HepG2 (cell line): Measurements from ENCODE around the gene COPS7A. TPM values are rescaled to one million over a fixed set of nuclear protein-coding genes. Genes with fewer than 3 reads are reported as not detected.

Source experiments
- AGO1 ChIP-seq: fragments of 200-400 bp; formaldehyde crosslinking; IDR thresholded peaks from 2 replicates; pipeline ENCODE4 v1.6.1; 2017; ENCODE audit warnings: mild to moderate bottlenecking, low read depth, low read length, moderate library complexity; ENCODE audit not compliant: poor library complexity, severe bottlenecking
- ATF4 ChIP-seq, 2 experiments: fragments of 450-650 bp in 1 of 2; sonication (generic) in 1 of 2; formaldehyde crosslinking; IDR thresholded peaks; 2 replicates each; pipeline versions ENCODE4 v1.5.0 to v1.8.0; 2020 to 2022; ENCODE audit warnings: mild to moderate bottlenecking in 1 of 2, missing genetic modification reagents in 1 of 2
- BHLHE40 ChIP-seq: IDR thresholded peaks from 2 replicates; pipeline ENCODE4 v1.6.1; 2011; ENCODE audit warnings: low read length, improper control_type of control experiment
- CBX2 ChIP-seq, 2 experiments: fragments of 200-600 bp in 1 of 2; sonication (generic); formaldehyde crosslinking in 1 of 2; IDR thresholded peaks; 2 replicates each; pipeline versions ENCODE4 v1.7.0 to v1.8.1; 2018 to 2022; ENCODE audit warnings: low read depth in 2 of 2, low read length in 1 of 2, mild to moderate bottlenecking in 1 of 2, missing genetic modification reagents in 1 of 2
- HDAC2 ChIP-seq: sonication (generic); formaldehyde crosslinking; IDR thresholded peaks from 2 replicates; pipeline ENCODE4 v1.4.0; 2020; ENCODE audit warnings: missing genetic modification reagents
- HNF4A ChIP-seq: sonication (generic); formaldehyde crosslinking; IDR thresholded peaks from 2 replicates; pipeline ENCODE4 v1.4.0; 2020; ENCODE audit warnings: missing genetic modification reagents
- KLF6 ChIP-seq: IDR thresholded peaks from 2 replicates; pipeline ENCODE4 v1.8.0; 2016; ENCODE audit warnings: missing biosample characterization, missing genetic modification reagents
- MIER2 ChIP-seq: IDR thresholded peaks from 2 replicates; pipeline ENCODE4 v1.6.1; 2016; ENCODE audit warnings: missing biosample characterization, missing genetic modification reagents
- NR2F1 ChIP-seq, 2 experiments: fragments of 450-650 bp in 1 of 2; formaldehyde crosslinking in 1 of 2; IDR thresholded peaks; 2 replicates each; pipeline versions ENCODE4 v1.5.0 to v1.6.1; 2016 to 2020; ENCODE audit warnings: mild to moderate bottlenecking in 1 of 2, missing compliant biosample characterization in 1 of 2, missing genetic modification reagents in 1 of 2, moderate library complexity in 1 of 2
- PHF5A ChIP-seq: IDR thresholded peaks from one replicate; pipeline ENCODE4 v1.6.1; 2018; ENCODE audit warnings: low read depth, missing genetic modification reagents; ENCODE audit not compliant: unreplicated experiment
- PITX1 ChIP-seq: sonication (generic); formaldehyde crosslinking; IDR thresholded peaks from 2 replicates; pipeline ENCODE4 v1.5.1; 2020; ENCODE audit warnings: mild to moderate bottlenecking, missing genetic modification reagents
- POGZ ChIP-seq: sonication (generic); formaldehyde crosslinking; IDR thresholded peaks from 2 replicates; pipeline ENCODE4 v1.4.0; 2020; ENCODE audit warnings: mild to moderate bottlenecking, missing genetic modification reagents
- SMARCE1 ChIP-seq: fragments of 450-650 bp; IDR thresholded peaks from 2 replicates; pipeline ENCODE4 v1.6.1; 2017; ENCODE audit warnings: borderline replicate concordance
- SP4 ChIP-seq: sonication (generic); formaldehyde crosslinking; IDR thresholded peaks from 2 replicates; pipeline ENCODE4 v1.8.1; 2023; ENCODE audit warnings: mild to moderate bottlenecking, missing genetic modification reagents
- TBL1XR1 ChIP-seq: fragments of 150-350 bp; IDR thresholded peaks from 2 replicates; pipeline ENCODE4 v1.6.1; 2014; ENCODE audit warnings: borderline replicate concordance, low read length; ENCODE audit not compliant: partially characterized antibody
- ZBTB1 ChIP-seq: sonication (generic); formaldehyde crosslinking; IDR thresholded peaks from 2 replicates; pipeline ENCODE4 v1.4.0; 2020; ENCODE audit warnings: missing genetic modification reagents, borderline replicate concordance
- ZBTB34 ChIP-seq: sonication (generic); formaldehyde crosslinking; IDR thresholded peaks from 2 replicates; pipeline ENCODE4 v1.8.0; 2022; ENCODE audit warnings: mild to moderate bottlenecking, missing genetic modification reagents
- ZBTB7B ChIP-seq: sonication (generic); formaldehyde crosslinking; IDR thresholded peaks from 2 replicates; pipeline ENCODE4 v1.4.0; 2020; ENCODE audit warnings: missing genetic modification reagents
- ZFAT ChIP-seq: sonication (generic); formaldehyde crosslinking; conservative IDR thresholded peaks from 2 replicates; pipeline ENCODE4 v1.8.1; 2023; ENCODE audit warnings: missing genetic modification reagents, inconsistent platforms
- ZFP37 ChIP-seq: sonication (generic); formaldehyde crosslinking; IDR thresholded peaks from 2 replicates; pipeline ENCODE4 v1.4.0; 2020; ENCODE audit warnings: missing genetic modification reagents, borderline replicate concordance
- ZNF121 ChIP-seq: sonication (generic); formaldehyde crosslinking; IDR thresholded peaks from 2 replicates; pipeline ENCODE4 v1.5.0; 2020; ENCODE audit warnings: mild to moderate bottlenecking, missing genetic modification reagents
- ZNF224 ChIP-seq: sonication (generic); formaldehyde crosslinking; IDR thresholded peaks from 2 replicates; pipeline ENCODE4 v1.5.0; 2020; ENCODE audit warnings: mild to moderate bottlenecking, missing genetic modification reagents
- ZNF33A ChIP-seq: sonication (generic); formaldehyde crosslinking; IDR thresholded peaks from 2 replicates; pipeline ENCODE4 v1.5.1; 2020; ENCODE audit warnings: missing genetic modification reagents, mild to moderate bottlenecking, moderate library complexity, borderline replicate concordance
- ZNF44 ChIP-seq: sonication (generic); formaldehyde crosslinking; IDR thresholded peaks from 2 replicates; pipeline ENCODE4 v1.5.1; 2020; ENCODE audit warnings: mild to moderate bottlenecking, missing genetic modification reagents
- ZNF558 ChIP-seq: sonication (generic); formaldehyde crosslinking; IDR thresholded peaks from 2 replicates; pipeline ENCODE4 v1.9.0; 2022; ENCODE audit warnings: mild to moderate bottlenecking, missing genetic modification reagents, borderline replicate concordance
- ZNF562 ChIP-seq: sonication (generic); formaldehyde crosslinking; IDR thresholded peaks from 2 replicates; pipeline ENCODE4 v1.8.0; 2022; ENCODE audit warnings: missing genetic modification reagents, borderline replicate concordance
- ZNF564 ChIP-seq: sonication (generic); formaldehyde crosslinking; IDR thresholded peaks from 2 replicates; pipeline ENCODE4 v1.8.1; 2023; ENCODE audit warnings: mild to moderate bottlenecking, missing genetic modification reagents
- ZNF670 ChIP-seq: sonication (generic); formaldehyde crosslinking; IDR thresholded peaks from 2 replicates; pipeline ENCODE4 v1.8.0; 2022; ENCODE audit warnings: mild to moderate bottlenecking, missing genetic modification reagents, borderline replicate concordance
- ZNF839 ChIP-seq: sonication (generic); formaldehyde crosslinking; IDR thresholded peaks from 2 replicates; pipeline ENCODE4 v1.4.0; 2020; ENCODE audit warnings: missing genetic modification reagents, mild to moderate bottlenecking, borderline replicate concordance
- polyA plus RNA-seq, 8 experiments: library from polyadenylated mRNA; depleted of rRNA in 3 of 8; stranded (reverse) in 7 of 8; unstranded in 1 of 8; fragments of >200 nt; fragmentation: Illumina TruSeq in 4 of 8; extraction: Trizol in 4 of 8; gene quantifications; 2 replicates each; pipeline versions ENCODE4 v1.2.1 to v1.2.3, GENCODE V29; 2011 to 2016; ENCODE audit warnings: low read depth in 4 of 8, missing spikeins in 1 of 8, mixed read lengths in 1 of 8; ENCODE audit not compliant: insufficient read depth in 1 of 8
- total RNA-seq, 5 experiments: library from RNA; depleted of rRNA; stranded (reverse); fragments of >200 nt; fragmentation: Illumina TruSeq; extraction: Trizol; gene quantifications; 2 replicates each; pipeline ENCODE4 v1.2.3, GENCODE V29; 2016; ENCODE audit warnings: low read depth in 1 of 5
- TF ChIP-seq, protein P1 (sequence below): IDR thresholded peaks from 2 replicates; pipeline ENCODE4 v1.6.1; 2016; ENCODE audit warnings: mild to moderate bottlenecking, missing biosample characterization, missing genetic modification reagents

The COPS7A gene
- total and polyA plus RNA-seq, 2 of the 13 experiments (the other 11 are each of a cell fraction or from before 2014, with no cell fraction given) = 40.0 to 73.6 TPM

GRCh38 chr12:6753772-6754356 is 30.0 kb downstream of the COPS7A start (continued):
- no peak for TF ChIP-seq MIER2 (CRISPR knock-in tag)
- TF ChIP-seq ZNF558 (CRISPR knock-in tag) = no peak
- 0 out of 2 replicates have a peak, but pooled peaks have one; percentile 26 for TF ChIP-seq ZNF33A (CRISPR knock-in tag)
- no peak for TF ChIP-seq PHF5A (CRISPR knock-in tag)
- TF ChIP-seq ZBTB1 (CRISPR knock-in tag) = no peak
- TF ChIP-seq AGO1 = no peak
- no peak for TF ChIP-seq SP4 (CRISPR knock-in tag)
- 0 out of 2 replicates have a peak, but pooled peaks have one; percentile 9 for TF ChIP-seq PITX1 (CRISPR knock-in tag)
- no peak for TF ChIP-seq SMARCE1
- no peak for TF ChIP-seq ATF4 (CRISPR knock-in tag; IDR thresholded peaks at IDR 0.05)
- 0 out of 2 replicates have a peak, but pooled peaks have one; percentile 27 for TF ChIP-seq ZNF224
- peak; percentile 7 to 62; a peak in 2 of 4 replicates for TF ChIP-seq NR2F1 (CRISPR knock-in tag; IDR thresholded peaks at IDR 0.05)
- peak; percentile 56; the same call in 1 of the 2 replicates for TF ChIP-seq ZNF121 (CRISPR knock-in tag)
- no peak for TF ChIP-seq ZBTB7B
- TF ChIP-seq ZNF44 (CRISPR knock-in tag) = no peak
- TF ChIP-seq KLF6 (CRISPR knock-in tag) = no peak
- TF ChIP-seq, protein P1, sequence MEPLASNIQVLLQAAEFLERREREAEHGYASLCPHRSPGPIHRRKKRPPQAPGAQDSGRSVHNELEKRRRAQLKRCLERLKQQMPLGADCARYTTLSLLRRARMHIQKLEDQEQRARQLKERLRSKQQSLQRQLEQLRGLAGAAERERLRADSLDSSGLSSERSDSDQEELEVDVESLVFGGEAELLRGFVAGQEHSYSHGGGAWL (CRISPR knock-in tag) = no peak
- TF ChIP-seq ZBTB34 (CRISPR knock-in tag) = peak; percentile 35; the same call in 1 of the 2 replicates
- 0 out of 2 replicates have a peak, but pooled peaks have one; percentile 34 for TF ChIP-seq POGZ
- peak; percentile 80 for TF ChIP-seq HNF4A
- peak; percentile 14 for TF ChIP-seq TBL1XR1
- TF ChIP-seq ZFP37 (CRISPR knock-in tag) = no peak
- 0 out of 2 replicates have a peak, but pooled peaks have one; percentile 1 for TF ChIP-seq ZNF670 (CRISPR knock-in tag)
- no peak for TF ChIP-seq ZFAT (CRISPR knock-in tag)
- TF ChIP-seq ZNF564 (CRISPR knock-in tag) = no peak
- no peak for TF ChIP-seq BHLHE40
- no peak for TF ChIP-seq CBX2 (IDR thresholded peaks at IDR 0.05; ENCODE audit: low read depth, low read length)
- no peak for TF ChIP-seq CBX2 (CRISPR knock-in tag; IDR thresholded peaks at IDR 0.05; ENCODE audit: low read depth)
- TF ChIP-seq HDAC2 (CRISPR knock-in tag) = no peak
- TF ChIP-seq ZNF839 (CRISPR knock-in tag) = no peak
- TF ChIP-seq ZNF562 (CRISPR knock-in tag) = no peak
